Measurements from ENCODE around the gene SELENBP1.

The SELENBP1 gene

DNA sequence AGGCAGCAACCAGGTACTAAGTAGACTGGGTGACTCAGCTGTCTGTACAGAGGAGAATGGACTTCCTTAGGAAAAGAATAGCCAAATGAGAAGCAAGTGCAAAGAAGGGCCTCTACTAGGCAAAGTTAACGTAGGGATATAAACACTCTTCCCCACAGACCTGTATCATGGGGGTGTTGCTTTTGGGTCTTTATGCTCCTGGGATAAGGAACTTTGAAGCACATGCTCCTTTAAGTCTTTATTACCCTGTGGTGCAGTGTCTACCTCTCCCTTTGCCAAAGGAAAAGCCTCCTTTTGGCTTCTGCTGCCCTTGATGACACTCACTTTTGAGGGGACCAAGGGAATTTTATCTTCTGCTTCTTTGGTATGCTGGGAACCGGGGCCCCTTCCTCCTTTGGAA lies 30.5 kb downstream of the SELENBP1 start:
- DNase-seq = no peak

DNA sequence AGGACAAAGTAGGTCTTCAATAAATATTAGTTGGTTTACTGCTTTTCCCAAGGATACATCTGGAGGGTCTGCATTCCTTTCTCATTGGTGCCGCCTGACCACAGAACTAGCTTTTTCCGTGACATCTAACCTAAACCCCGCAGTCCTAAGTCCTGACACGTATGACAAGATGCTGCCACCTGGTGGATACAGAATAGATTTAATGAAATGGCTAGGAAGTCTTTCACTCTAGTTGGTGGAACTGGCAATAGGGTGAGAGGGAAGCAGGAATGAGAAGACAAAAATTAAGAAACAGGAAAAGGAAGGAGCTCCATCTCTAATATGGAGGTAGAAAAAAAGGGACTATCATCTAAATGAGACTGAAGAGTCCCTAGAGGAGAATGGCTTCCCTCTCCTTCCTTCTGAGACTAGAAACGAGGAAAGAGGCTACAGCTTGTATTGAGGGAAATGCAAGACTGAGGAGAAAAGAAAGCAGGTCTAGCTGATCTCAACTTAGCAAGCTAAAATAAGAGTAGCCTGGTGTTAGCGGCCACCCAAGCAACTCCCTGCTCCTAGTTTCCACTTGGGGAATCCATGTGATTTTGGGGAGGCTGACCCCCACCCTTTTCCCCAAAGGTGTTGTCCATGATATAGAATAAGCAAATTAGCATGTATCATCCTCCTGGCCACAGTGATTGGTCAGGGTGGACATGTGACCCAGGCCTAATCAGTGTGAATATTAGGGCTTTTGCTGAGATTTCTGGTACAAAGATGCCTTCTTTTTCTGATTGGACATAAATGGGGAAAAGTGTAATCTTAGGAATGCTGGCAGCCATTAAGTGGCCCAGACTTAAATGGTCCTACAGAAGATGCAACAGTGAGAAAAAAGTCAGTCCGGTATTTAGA lies 31.4 kb downstream of the SELENBP1 start:
- DNase-seq = peak; percentile 83

DNA sequence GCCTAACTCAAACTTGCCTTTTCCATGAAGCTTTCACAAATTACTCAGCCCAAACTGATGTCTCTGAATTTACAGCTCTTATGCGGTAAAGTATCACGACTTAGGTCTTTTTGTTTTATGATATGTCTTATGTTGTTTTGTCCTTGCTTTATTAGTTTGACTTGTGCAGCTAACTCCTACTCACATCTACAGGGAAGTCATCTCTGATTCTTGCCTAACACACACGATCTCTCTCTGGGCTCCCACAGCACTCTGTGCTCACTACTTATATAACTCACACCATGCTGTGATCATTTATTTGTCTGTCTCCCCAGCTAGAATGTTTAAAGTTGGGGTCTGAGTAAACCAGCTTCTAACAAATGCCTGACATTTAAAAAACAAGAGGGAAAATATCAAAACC lies 35.9 kb downstream of the SELENBP1 start:
- no peak for DNase-seq

DNA sequence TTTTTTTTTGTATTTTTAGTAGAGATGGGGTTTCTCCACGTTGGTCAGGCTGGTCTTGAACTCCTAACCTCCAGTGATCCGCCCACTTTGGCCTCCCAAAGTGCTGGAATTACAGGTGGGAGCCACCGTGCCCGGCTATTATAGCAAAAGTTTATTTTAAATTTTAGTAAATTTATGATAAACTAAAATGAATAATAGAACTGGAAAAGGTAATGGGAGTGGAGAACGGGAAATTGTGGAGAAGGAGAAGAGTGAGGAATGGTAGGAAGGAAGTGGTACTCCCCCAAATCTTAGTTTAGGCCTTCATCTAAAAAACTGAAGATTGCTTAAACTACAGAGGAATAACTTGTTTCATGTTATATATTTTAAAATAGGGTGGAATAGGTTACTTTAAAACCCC lies 37.7 kb downstream of the SELENBP1 start:
- no peak for DNase-seq

DNA sequence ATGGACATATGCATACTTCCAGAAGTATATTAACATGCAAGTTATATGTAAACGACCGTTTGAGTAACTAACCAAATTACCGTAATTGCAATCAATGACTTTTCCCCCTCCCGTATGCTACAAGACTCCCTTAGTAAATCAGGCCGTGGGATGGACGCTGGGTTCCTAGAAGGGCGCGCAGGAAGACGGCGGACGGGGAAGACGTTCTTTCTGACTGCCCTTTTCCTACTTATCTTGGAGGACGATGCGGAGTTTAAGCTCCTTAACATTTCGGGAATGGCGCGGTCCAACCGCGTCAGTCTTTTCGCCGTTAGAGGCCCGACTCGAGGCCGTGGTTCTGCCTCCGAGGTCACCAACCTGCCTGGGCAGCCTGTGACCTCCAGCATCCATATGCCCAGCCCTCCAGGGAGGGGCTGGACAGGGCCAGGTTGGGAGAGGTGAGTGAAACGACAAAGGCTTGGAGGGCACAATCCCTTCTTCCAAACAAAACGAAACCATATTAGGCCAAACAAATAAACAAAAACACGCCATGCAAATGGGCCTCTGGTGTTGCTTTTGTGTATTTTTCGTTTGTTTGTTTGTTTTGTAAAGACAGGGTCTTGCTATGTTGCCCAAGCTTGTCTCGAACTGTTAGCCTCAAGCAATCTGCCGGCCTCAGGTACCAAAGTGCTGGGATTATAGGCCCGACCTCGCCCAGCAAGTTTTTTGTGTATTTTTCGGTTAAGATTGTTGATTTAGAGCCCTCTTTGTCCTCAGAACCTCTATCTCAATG lies 44.4 kb downstream of the SELENBP1 start:
- no peak for DNase-seq

DNA sequence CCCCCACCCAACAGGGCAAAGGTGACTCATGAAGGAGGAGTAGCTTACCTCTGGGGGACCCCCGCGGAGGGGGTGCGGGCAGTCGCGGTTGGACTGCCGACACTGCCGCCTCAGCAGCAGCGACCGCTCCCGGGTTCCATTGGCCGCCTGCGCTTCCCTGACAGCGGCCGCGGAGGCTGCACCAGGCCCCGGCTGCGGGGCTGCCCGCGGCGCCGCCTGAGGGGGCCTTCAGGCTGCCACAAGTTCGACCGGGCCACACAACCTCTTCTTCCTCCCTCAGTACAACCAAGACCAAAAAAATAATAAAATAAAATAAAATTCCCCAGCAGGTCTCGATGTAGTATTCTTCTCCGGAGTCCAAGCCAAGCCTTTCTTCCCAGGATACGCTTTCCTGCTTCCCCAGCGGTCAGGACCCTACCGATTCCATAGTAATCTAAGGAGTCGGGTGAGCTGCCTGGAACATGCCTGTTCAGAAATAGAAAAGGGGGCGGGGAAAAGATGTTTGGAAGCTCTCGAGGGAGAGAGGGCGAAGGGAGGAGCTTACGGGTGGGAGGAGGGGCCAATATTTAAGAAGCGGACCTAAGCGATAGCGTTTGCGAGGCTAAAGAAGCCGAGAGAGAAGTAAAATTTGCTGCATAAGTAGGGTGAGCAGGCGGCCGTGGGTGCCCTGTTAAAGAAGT lies 45.1 kb downstream of the SELENBP1 start, which contains the start of gene PI4KB:
TSS of gene PI4KB (minus strand) at position 194 of the 680 bp plus-strand sequence. CDS start 10,935 bp downstream, outside the sequence.
- peak; percentile 99 for DNase-seq

DNA sequence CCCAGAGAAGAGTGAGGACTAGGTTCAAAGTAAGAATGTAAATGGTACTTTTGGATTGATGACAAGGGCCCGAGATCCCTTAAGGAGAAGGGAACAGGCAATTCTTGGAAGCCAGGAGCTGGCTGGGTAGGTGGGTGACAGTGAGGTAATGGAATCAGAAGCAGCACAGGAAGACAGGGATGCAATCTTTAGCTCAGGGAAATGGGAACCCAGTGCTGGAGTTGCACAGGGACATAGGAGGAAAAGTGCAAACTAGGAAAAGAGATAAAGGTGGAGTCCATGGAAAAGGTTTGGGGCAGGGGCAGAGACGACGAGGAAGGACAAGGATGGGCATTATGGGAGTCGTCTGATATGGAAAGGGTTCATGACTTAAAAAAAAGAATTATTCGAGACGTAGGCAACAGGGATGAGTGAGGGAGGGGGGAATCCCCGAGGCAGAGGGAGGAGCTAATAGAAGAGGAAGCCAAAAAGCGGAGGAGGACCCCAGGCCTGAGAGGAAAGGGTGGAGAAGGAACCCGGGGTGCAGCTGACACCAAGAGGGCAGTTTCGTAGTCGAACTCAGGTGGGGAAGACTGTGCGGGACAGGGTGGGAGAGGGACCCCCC lies 45.8 kb downstream of the SELENBP1 start:
- DNase-seq = peak; percentile 48

DNA sequence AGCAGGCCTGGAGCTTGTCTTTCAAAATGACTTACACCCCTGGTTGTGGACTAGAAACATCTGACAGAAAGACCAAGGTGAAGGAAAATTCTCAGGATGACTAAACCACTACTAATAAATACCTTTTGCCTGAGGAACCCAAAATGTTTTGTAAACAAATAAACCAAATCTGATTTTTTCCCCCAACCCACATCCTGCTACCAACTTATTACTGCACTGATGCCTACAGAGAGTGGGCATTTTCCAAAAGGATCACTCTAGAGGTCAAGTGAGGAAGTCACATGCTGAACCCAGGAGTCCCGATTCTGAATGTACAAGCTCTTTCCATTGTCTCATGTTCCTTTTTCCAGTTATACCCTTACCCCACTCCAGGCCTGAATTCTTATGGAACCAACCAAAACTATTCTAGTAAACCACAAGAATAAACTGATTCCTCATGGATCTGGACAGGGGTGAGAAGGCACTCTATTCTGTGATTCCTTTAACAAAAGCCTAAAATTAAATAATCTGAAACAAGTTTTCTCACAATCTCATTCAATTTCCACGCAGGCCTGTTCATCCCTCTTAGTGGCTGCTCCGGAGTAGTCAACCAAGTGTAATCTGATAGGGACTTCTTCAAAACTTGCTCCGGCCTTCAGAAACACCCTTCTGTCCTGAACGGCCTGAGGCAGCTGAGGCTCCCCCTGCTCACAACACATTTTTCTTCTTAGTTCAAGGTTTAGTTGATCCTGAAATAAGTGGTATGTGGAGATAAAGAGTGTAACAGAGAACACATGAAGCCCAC lies 46.7 kb downstream of the SELENBP1 start:
- no peak for DNase-seq

DNA sequence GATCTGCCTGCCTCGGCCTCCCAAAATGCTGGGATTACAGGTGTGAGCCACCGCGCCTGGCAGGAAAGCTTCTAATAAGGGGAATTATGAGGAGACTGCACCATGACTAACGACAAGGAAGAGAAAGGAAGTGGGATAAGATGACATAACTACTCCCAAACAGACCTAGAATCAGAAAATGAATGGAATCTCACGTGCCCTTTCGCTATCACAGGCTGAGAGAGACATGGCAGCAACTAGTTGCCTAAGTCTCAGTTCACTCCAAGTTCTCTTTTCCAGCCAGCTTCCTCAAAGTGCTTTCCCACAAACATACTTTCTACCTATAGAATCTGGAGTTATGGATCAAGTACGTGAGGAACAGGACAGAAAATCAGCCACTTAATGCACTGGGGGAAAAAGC lies 47.3 kb downstream of the SELENBP1 start:
- no peak for DNase-seq

DNA sequence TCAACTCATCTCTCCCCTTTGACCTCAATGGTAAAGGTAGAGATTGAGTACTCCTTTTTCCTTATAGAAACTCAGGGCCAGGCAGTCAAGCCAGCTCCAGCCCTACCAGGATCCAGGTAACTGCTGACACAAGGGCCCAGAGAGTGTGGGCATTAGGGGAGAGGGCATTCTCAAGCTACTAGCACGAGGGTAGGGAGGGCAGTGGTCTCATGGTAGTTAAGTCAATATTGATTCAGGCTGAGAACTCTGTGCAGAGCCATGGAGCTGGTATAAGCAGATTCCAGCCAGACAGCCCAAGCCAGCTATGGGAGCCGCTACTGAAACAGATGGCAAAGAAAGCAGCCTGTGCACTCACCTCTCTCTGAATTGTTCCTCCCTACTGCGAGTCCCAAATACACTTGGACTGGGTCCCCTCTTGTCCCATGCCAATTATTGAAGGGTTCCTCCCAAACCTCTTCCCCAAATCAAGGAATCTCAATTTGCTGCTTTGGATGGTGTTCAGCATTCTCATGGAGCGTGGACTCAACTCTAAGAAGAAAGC lies 48.0 kb downstream of the SELENBP1 start:
- no peak for DNase-seq

DNA sequence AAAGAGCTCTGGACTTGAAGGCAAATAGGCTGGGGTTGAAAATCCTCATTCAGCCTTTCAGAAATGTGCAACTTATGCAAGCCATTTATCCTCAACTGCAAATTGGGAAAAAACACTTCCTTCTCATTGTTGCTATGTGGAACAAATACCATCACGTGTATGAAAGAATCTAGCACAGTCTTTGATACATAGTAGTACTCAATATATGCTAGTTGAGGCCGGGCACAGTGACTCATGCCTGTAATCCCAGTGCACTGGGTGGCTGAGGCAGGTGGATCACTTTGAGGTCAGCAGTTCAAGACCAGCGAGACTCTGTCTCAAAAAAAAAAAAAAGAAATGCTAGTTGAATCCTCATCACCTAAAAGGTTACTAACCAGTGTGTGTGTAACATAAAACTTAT lies 53.5 kb downstream of the SELENBP1 start:
- DNase-seq = no peak

DNA sequence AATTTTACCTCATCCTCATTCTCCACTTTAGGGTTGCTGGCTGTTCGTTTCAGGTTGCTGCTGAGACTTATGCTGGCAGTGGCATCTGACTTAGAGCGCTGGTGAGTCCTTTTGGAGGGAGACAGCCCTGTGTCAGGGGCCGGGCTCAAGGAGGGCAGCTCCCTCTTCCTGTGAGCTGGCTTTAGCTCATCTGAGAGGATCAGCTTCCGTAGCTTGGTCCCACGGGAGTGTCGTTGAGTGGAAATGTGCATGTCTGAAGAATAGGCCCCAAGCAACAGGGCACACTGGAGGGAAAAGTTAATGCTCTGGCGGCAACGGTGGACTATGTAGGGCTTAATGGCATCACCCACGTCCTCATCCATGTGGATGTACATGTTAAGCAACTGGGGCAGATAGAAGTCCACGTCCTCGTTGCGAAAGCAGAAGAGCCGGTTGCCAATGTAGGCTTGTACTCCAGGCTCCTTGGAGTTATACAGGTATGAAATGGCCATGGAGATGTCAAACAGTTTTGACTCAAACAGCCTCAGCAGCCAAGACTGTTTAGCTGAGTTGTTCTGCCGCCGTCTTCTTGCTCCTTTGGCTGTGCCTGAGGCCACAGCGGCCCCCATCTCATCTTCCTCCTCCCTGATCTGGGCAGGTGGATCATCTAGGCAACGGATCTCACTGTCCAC lies 56.8 kb downstream of the SELENBP1 start:
- no peak for DNase-seq
